Liver (tissue), 9 donors: ENCODE data around the gene ABCC10. TPM values are rescaled to one million over a fixed set of nuclear protein-coding genes. Genes with fewer than 3 reads are reported as not detected.
"Not testable (repeated sequence)": the region's sequence is repeated elsewhere in the genome, so short reads cannot be mapped to it uniquely, and the experiment has no call there.

Experiments used
- DNase-seq: peaks from one replicate; pipeline ENCODE4 v3.0.0-alpha.2; 2017; ENCODE audit warnings: low spot score
- H3K27ac ChIP-seq, 2 donors: one replicate each; pipeline ENCODE4 v1.7.0; 2013; ENCODE audit warnings: inconsistent platforms in 2 of 2, low read length in 2 of 2, control low read depth in 1 of 2, low read depth in 1 of 2, mild to moderate bottlenecking in 1 of 2
- H3K27me3 ChIP-seq, 4 donors: one replicate each; pipeline versions ENCODE4 v1.6.1 to v1.7.0; 2013; ENCODE audit warnings: low read length in 3 of 4, inconsistent platforms in 1 of 4, mild to moderate bottlenecking in 1 of 4, moderate library complexity in 1 of 4; ENCODE audit not compliant: control insufficient read depth in 4 of 4, insufficient read depth in 4 of 4
- H3K36me3 ChIP-seq, 4 donors: one replicate each; pipeline versions ENCODE4 v1.6.1 to v1.7.0; 2013; ENCODE audit warnings: low read length in 3 of 4, mild to moderate bottlenecking in 3 of 4, low read depth in 1 of 4, moderate library complexity in 1 of 4; ENCODE audit not compliant: control insufficient read depth in 4 of 4, insufficient read depth in 3 of 4
- H3K4me1 ChIP-seq, 4 donors: one replicate each; pipeline versions ENCODE4 v1.6.1 to v1.7.0; 2013; ENCODE audit warnings: low read length in 3 of 4, mild to moderate bottlenecking in 3 of 4, moderate library complexity in 1 of 4; ENCODE audit not compliant: control insufficient read depth in 4 of 4, insufficient read depth in 4 of 4
- H3K4me3 ChIP-seq, 3 donors: one replicate each; pipeline versions ENCODE4 v1.6.1 to v1.7.0; 2013; ENCODE audit warnings: low read length in 3 of 3, control low read depth in 1 of 3, low read depth in 1 of 3, mild to moderate bottlenecking in 1 of 3
- H3K9ac ChIP-seq, 2 donors: one replicate each; pipeline ENCODE4 v1.7.0; 2013; ENCODE audit warnings: low read length in 2 of 2, mild to moderate bottlenecking in 2 of 2, moderate library complexity in 2 of 2, control low read depth in 1 of 2, low read depth in 1 of 2
- H3K9me3 ChIP-seq, 4 donors: one replicate each; pipeline versions ENCODE4 v1.6.1 to v1.7.0; 2013; ENCODE audit warnings: low read length in 3 of 4; ENCODE audit not compliant: control insufficient read depth in 4 of 4
- CTCF ChIP-seq: fragments of 150-350 bp; IDR thresholded peaks from 2 replicates; pipeline ENCODE4 v1.5.1; 2017; ENCODE audit warnings: improper control_type of control experiment, low read depth, low read length; ENCODE audit not compliant: missing input control
- EGR1 ChIP-seq, 2 donors: IDR thresholded peaks; 2 replicates each; pipeline ENCODE4 v1.6.1; 2016 to 2018; ENCODE audit warnings: antibody characterized with exemption in 2 of 2, low read depth in 2 of 2
- FOXA1 ChIP-seq: IDR thresholded peaks from 2 replicates; pipeline ENCODE4 v1.6.1; 2016; ENCODE audit warnings: antibody characterized with exemption
- FOXA2 ChIP-seq: IDR thresholded peaks from 2 replicates; pipeline ENCODE4 v1.6.1; 2016; ENCODE audit warnings: antibody characterized with exemption
- GABPA ChIP-seq, 2 donors: IDR thresholded peaks in 1 of 2; conservative IDR thresholded peaks in 1 of 2; 2 replicates each; pipeline ENCODE4 v1.6.1; 2016; ENCODE audit warnings: antibody characterized with exemption in 2 of 2, mild to moderate bottlenecking in 1 of 2, moderate library complexity in 1 of 2
- HNF4A ChIP-seq, 2 donors: conservative IDR thresholded peaks; 2 replicates each; pipeline ENCODE4 v1.6.1; 2016; ENCODE audit warnings: antibody characterized with exemption in 2 of 2, mild to moderate bottlenecking in 2 of 2
- HNF4G ChIP-seq: IDR thresholded peaks from 2 replicates; pipeline ENCODE4 v1.6.1; 2016; ENCODE audit warnings: antibody characterized with exemption
- JUND ChIP-seq, 2 donors: IDR thresholded peaks; 2 replicates each; pipeline ENCODE4 v1.6.1; 2016; ENCODE audit warnings: antibody characterized with exemption in 2 of 2
- MAX ChIP-seq: IDR thresholded peaks from 2 replicates; pipeline ENCODE4 v1.6.1; 2016; ENCODE audit warnings: antibody characterized with exemption
- NR2F2 ChIP-seq: IDR thresholded peaks from 2 replicates; pipeline ENCODE4 v1.6.1; 2016; ENCODE audit warnings: antibody characterized with exemption
- RAD21 ChIP-seq, 2 donors: IDR thresholded peaks; 2 replicates each; pipeline ENCODE4 v1.6.1; 2016; ENCODE audit warnings: antibody characterized with exemption in 2 of 2, mild to moderate bottlenecking in 2 of 2
- RXRA ChIP-seq, 2 donors: IDR thresholded peaks; 2 replicates each; pipeline ENCODE4 v1.6.1; 2017 to 2018; ENCODE audit warnings: antibody characterized with exemption in 2 of 2, mild to moderate bottlenecking in 1 of 2
- SP1 ChIP-seq: IDR thresholded peaks from 2 replicates; pipeline ENCODE4 v1.6.1; 2018; ENCODE audit warnings: antibody characterized with exemption, mild to moderate bottlenecking
- TAF1 ChIP-seq: conservative IDR thresholded peaks from 2 replicates; pipeline ENCODE4 v1.6.1; 2016; ENCODE audit warnings: antibody characterized with exemption, mild to moderate bottlenecking
- YY1 ChIP-seq: IDR thresholded peaks from 2 replicates; pipeline ENCODE4 v1.6.1; 2016; ENCODE audit warnings: antibody characterized with exemption, mild to moderate bottlenecking
- ZBTB33 ChIP-seq: IDR thresholded peaks from 2 replicates; pipeline ENCODE4 v1.6.1; 2016; ENCODE audit warnings: antibody characterized with exemption
- WGBS: extraction: QIAGEN DNeasy Blood & Tissue Kit; methylation state at CpG from one replicate; pipeline ENCODE4 v1.1.7; 2013; 5-methylcytosine and 5-hydroxymethylcytosine counted together
- polyA plus RNA-seq, 2 donors: library from polyadenylated mRNA; stranded (reverse) in 1 of 2; unstranded in 1 of 2; fragments of 200-250 nt in 1 of 2; fragments of >200 nt in 1 of 2; fragmentation: Nextera tagmentation in 1 of 2; extraction: Ambion mirVana in 1 of 2; gene quantifications; one replicate each; pipeline versions ENCODE4 v1.2.1 to v1.2.3, GENCODE V29; 2013 to 2015
- total RNA-seq, 2 donors: library from RNA; depleted of rRNA; stranded (reverse); fragments of >200 nt; gene quantifications; one replicate each; pipeline ENCODE4 v1.2.3, GENCODE V29; 2014
- TF ChIP-seq, protein P1 (sequence below): IDR thresholded peaks from 2 replicates; pipeline ENCODE4 v1.6.1; 2016; ENCODE audit warnings: antibody characterized with exemption
- donor health status: healthy.
- donor health status: healthy.
- donor health status: healthy.
- donor health status: healthy.
- donor health status: healthy.

Gene ABCC10
- total and polyA plus RNA-seq, 4 donors: 3.9 to 10.6 (median 5.1) TPM

- no peak for DNase-seq
- Histone ChIP-seq H3K36me3 (no peaks in the 10 kb centered on the region), H3K9me3 (no peaks in the 10 kb centered on the region), H3K27ac (no peak overlapping the region), H3K4me3 (no peak overlapping the region), H3K9ac (no peak overlapping the region), H3K27me3 (no peaks in the 10 kb centered on the region), H3K4me1 (no peaks in the 10 kb centered on the region)
- no peak for TF ChIP-seq FOXA2
- 79% methylated on average over 4 of the region's 4 CpGs for WGBS
Observed at GRCh38 chr6:43416935-43417334, 10.4 kb upstream of the ABCC10 start.

DNA sequence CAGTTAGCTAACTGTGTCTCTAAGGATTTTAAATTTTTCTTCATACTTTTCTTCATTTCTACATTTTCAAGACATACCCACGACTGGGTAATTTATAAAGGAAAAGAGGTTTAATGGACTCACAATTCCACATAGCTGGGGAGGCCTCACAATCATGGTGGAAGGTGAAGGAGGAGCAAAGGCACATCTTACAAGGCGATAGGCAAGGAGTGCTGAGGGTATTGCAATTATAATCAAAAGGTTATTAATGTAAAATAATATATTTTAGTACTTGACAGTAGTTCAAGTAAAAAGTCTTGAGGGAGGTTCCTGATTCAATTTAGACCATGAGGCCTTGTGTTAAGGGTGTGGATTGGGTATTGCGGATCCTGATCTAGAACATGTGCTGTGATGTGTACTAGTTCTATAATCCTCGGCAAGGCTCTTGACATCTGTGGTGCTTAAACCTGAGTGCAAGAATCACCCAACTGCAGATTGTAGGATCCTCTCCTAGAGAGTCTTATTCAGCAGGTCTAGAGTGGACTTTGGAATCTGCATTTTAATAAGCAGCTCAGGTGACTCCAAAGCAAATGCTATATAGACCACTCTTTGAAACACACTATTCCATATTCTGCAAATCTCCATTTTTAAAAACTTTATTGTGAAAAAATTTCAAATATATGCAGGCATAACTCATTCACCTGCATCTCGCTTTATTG, 7.2 kb upstream of the ABCC10 start:
- no peak overlapping the region for H3K4me3 ChIP-seq
- DNase-seq: no peak
- H3K36me3 ChIP-seq: no peaks in the 10 kb centered on the region
- no peak overlapping the region for H3K27ac ChIP-seq
- H3K9ac ChIP-seq: no peak overlapping the region
- no peak for TF ChIP-seq NR2F2
- no peak for TF ChIP-seq HNF4A (conservative IDR thresholded peaks at IDR 0.05)
- no peak for TF ChIP-seq SP1
- no peak for TF ChIP-seq CTCF
- no peak for TF ChIP-seq EGR1 (IDR thresholded peaks at IDR 0.05; ENCODE audit: low read depth in 2 of 2)
- TF ChIP-seq RAD21 (IDR thresholded peaks at IDR 0.05): no peak
- TF ChIP-seq FOXA2: no peak
- TF ChIP-seq TAF1: no peak
- no peak for TF ChIP-seq HNF4G
- WGBS: 67% methylated on average over 5 of the region's 5 CpGs
- H3K9me3 ChIP-seq: no peaks in the 10 kb centered on the region
- H3K4me1 ChIP-seq: no peaks in the 10 kb centered on the region
- no peaks in the 10 kb centered on the region for H3K27me3 ChIP-seq

- no peaks in the 10 kb centered on the region for H3K27me3 ChIP-seq
- H3K9ac ChIP-seq: no peak overlapping the region
- H3K27ac ChIP-seq: no peak overlapping the region
- WGBS: 80% methylated on average over 3 of the region's 3 CpGs
- H3K4me3 ChIP-seq: no peak overlapping the region
- H3K9me3 ChIP-seq: no peaks in the 10 kb centered on the region
- TF ChIP-seq FOXA1 (no peak), TAF1 (no peak), ZBTB33 (no peak), RXRA (IDR thresholded peaks at IDR 0.05) (no peak), HNF4A (conservative IDR thresholded peaks at IDR 0.05) (no peak), RAD21 (IDR thresholded peaks at IDR 0.05) (no peak), GABPA (IDR thresholded peaks at IDR 0.05 in 1 of 2, conservative IDR thresholded peaks at IDR 0.05 in 1 of 2) (no peak), NR2F2 (no peak), YY1 (no peak), HNF4G (no peak), EGR1 (IDR thresholded peaks at IDR 0.05; ENCODE audit: low read depth in 2 of 2) (no peak), MAX (no peak), CTCF (no peak), JUND (IDR thresholded peaks at IDR 0.05) (no peak), SP1 (no peak)
- TF ChIP-seq, protein P1, sequence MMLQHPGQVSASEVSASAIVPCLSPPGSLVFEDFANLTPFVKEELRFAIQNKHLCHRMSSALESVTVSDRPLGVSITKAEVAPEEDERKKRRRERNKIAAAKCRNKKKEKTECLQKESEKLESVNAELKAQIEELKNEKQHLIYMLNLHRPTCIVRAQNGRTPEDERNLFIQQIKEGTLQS: no peak
- DNase-seq: no peak
- H3K36me3 ChIP-seq: no peaks in the 10 kb centered on the region
- H3K4me1 ChIP-seq: peaks cover 0 to 4% (median 1%) of the 10 kb centered on the region in 4 donors
Observed at GRCh38 chr6:43421831-43422230, 5.5 kb upstream of the ABCC10 start.

DNA sequence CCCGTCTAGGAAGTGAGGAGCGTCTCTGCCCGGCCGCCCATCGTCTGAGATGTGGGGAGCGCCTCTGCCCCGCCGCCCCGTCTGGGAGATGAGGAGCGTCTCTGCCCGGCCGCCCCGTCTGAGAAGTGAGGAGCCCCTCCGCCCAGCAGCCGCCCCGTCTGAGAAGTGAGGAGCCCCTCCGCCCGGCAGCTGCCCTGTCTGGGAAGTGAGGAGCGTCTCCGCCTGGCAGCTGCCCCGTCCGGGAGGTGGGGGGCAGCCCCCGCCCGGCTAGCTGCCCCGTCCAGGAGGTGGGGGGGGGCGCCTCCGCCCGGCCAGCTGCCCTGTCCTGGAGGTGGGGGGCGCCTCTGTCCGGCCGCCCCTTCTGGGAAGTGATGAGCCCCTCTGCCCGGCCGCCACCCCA, 2.3 kb upstream of the ABCC10 start:
- H3K36me3 ChIP-seq, H3K9ac ChIP-seq, H3K27ac ChIP-seq, H3K4me3 ChIP-seq, DNase-seq, H3K27me3 ChIP-seq, H3K9me3 ChIP-seq: not testable (repeated sequence)
- 99% methylated on average over 33 of the region's 33 CpGs for WGBS
- peaks cover 4 to 19% (median 18%) of the 10 kb centered on the region in 4 donors for H3K4me1 ChIP-seq
